HL-60 (cell line): ENCODE measurements around the gene ATP8A1.

ENCODE experiments used
- DNase-seq, 2 experiments: peaks; one replicate each; pipeline ENCODE4 v3.0.0-alpha.2; 2010 to 2020; ENCODE audit warnings: low read depth in 1 of 2, low spot score in 1 of 2
- H3K27ac ChIP-seq: fragments of 250-450 bp; sonication (Bioruptor Pico); replicated peaks from 2 replicates; pipeline ENCODE4 v1.5.1; 2020; ENCODE audit warnings: mild to moderate bottlenecking, moderate library complexity
- H3K27me3 ChIP-seq: fragments of 250-450 bp; sonication (Bioruptor Pico); 2 replicates; pipeline ENCODE4 v1.5.1; 2021; ENCODE audit warnings: mild to moderate bottlenecking, moderate library complexity; ENCODE audit not compliant: insufficient read depth, poor library complexity, severe bottlenecking
- H3K4me3 ChIP-seq: replicated peaks from 2 replicates; pipeline ENCODE4 v1.5.1; 2011; ENCODE audit warnings: mild to moderate bottlenecking, control low read depth, low read length; ENCODE audit not compliant: insufficient read depth
- CTCF ChIP-seq: IDR thresholded peaks from one replicate; pipeline ENCODE4 v1.5.1; 2011; ENCODE audit warnings: low read length, control low read depth, inconsistent platforms; ENCODE audit not compliant: insufficient read depth
- GABPA ChIP-seq: IDR thresholded peaks from 2 replicates; pipeline ENCODE4 v1.6.1; 2012; ENCODE audit warnings: low read depth
- POLR2AphosphoS5 ChIP-seq: IDR thresholded peaks from 2 replicates; pipeline ENCODE4 v1.6.1; 2012; ENCODE audit warnings: low read depth
- REST ChIP-seq: IDR thresholded peaks from 2 replicates; pipeline ENCODE4 v1.6.1; 2012; ENCODE audit warnings: low read depth; ENCODE audit not compliant: insufficient replicate concordance
- SPI1 ChIP-seq: IDR thresholded peaks from 2 replicates; pipeline ENCODE4 v1.6.1; 2012; ENCODE audit warnings: low read depth, mild to moderate bottlenecking, borderline replicate concordance

The ATP8A1 gene

GRCh38 chr4:42391981-42392380, 264.9 kb downstream of the ATP8A1 start:
- Histone ChIP-seq H3K27me3 (peaks cover 19% of the 10 kb centered on the region), H3K27ac (no peak overlapping the region), H3K4me3 (no peak overlapping the region)
- TF ChIP-seq SPI1, result no peak
- no peak for TF ChIP-seq CTCF
- no peak for TF ChIP-seq GABPA
- no peak for DNase-seq

GRCh38 chr4:42391355-42391664, 265.6 kb downstream of the ATP8A1 start:
- H3K4me3 ChIP-seq, result no peak overlapping the region

GRCh38 chr4:42390622-42391354, 266.1 kb downstream of the ATP8A1 start:
- no peak for TF ChIP-seq GABPA
- TF ChIP-seq SPI1, result no peak
- no peak for TF ChIP-seq REST
- TF ChIP-seq CTCF, result no peak
- TF ChIP-seq POLR2AphosphoS5, result no peak
- DNase-seq, result no peak
- Histone ChIP-seq H3K27ac (no peak overlapping the region), H3K4me3 (no peak overlapping the region), H3K27me3 (peaks cover 7% of the 10 kb centered on the region)

More at GRCh38 chr4:42391355-42391664, 265.6 kb downstream of the ATP8A1 start:
- TF ChIP-seq POLR2AphosphoS5 (no peak), SPI1 (no peak), GABPA (no peak), CTCF (no peak), REST (no peak)
- Histone ChIP-seq H3K27ac (no peak overlapping the region), H3K27me3 (peaks cover 13% of the 10 kb centered on the region)
- DNase-seq, result no peak

- H3K27ac ChIP-seq, result no peak overlapping the region
- H3K4me3 ChIP-seq, result no peak overlapping the region
- no peak for TF ChIP-seq CTCF
- TF ChIP-seq GABPA, result no peak
- TF ChIP-seq SPI1, result no peak
- TF ChIP-seq REST, result no peak
- TF ChIP-seq POLR2AphosphoS5, result no peak
- DNase-seq, result no peak
- no peaks in the 10 kb centered on the region for H3K27me3 ChIP-seq
Observed at GRCh38 chr4:42385516-42385915, 271.4 kb downstream of the ATP8A1 start.
